HPDE6-E6E7 (cell line): Measurements from ENCODE around the gene SKOR1.

Experiments
- DNase-seq: peaks from one replicate; pipeline ENCODE4 v3.0.0; 2011; ENCODE audit warnings: missing footprints; ENCODE audit errors: extremely low spot score

The SKOR1 gene

GRCh38 chr15:67852418-67852817 lies 27.1 kb downstream of the SKOR1 start:
- no peak for DNase-seq

- DNase-seq, result no peak
These were observed 28.1 kb downstream of the SKOR1 start for GRCh38 chr15:67853454-67853853.

- no peak for DNase-seq
These were observed 29.0 kb downstream of the SKOR1 start for GRCh38 chr15:67854358-67854757.

- DNase-seq, result no peak
These were observed 30.5 kb downstream of the SKOR1 start for GRCh38 chr15:67855842-67856241.

DNA sequence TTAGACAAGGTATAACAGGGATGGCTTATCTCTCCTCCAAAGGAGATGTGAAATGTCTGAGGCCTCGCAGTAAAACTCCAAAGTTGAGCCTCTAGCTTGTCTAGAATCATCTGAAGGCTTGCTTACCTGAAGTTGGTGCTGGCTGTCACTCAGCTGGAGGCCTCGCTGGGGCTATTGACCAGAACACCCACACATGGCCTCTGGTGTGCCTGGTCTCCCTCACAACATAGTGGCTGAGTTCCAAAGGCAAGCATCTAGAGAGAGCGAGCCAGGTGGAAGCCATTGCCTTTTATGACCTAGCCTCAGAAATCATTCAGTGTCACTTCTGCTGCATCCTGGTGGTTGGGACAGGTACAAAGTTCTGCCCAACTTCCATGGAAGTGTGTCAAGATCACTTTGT lies 31.9 kb downstream of the SKOR1 start:
- no peak for DNase-seq

- DNase-seq, result no peak
These were observed 34.1 kb downstream of the SKOR1 start for GRCh38 chr15:67859331-67859946.

GRCh38 chr15:67861983-67862382 lies 36.7 kb downstream of the SKOR1 start:
- DNase-seq, result no peak

GRCh38 chr15:67862750-67863441 lies 37.6 kb downstream of the SKOR1 start:
- no peak for DNase-seq

DNA sequence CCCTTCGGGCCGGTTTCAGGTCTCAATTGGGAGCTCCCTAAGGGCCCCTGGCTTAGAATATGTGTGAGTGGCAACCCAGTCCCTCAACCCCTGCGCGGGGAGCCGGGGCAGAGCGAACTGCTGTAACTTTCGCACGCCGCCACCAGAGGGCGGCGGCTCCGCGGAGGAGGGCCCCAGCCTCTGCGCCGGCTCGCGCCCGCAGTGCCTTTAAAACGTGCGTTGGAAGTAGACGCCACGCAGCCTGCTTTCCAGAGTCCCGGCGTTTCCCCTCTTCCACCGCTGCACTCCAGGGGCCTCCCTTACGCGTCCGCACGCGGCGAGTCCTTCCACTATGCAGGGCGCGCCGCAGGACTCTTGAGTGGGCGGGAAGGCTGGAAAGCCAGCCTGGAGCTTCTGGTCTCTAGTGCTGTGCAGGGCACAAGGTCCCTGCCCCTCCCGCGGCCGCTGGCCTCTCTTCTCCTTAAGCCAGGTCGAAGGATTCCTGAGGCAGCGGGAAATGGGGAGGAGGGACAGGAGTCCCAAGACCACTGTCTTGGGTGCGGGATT lies 38.2 kb downstream of the SKOR1 start:
- DNase-seq, result peak; percentile 62

DNA sequence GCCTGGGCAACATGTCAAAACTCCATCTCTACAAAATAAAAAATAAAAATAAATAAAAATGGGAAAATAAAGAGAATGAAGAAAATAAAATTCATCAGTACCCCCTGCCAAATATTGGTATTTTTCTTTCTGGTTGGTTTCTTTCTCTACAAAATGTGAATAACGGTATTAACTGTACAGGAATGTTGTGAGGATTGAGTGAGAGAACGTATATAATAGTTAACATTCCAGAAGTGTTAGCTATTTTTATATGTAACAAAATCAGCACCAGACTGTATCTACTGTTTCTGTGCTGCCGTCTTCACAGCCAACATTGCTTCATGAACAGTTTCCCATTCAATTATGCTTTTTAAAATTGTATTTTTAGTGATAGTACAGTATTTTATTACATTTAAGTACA lies 40.0 kb downstream of the SKOR1 start:
- DNase-seq, result no peak

- DNase-seq, result no peak
These were observed 40.5 kb downstream of the SKOR1 start for GRCh38 chr15:67865766-67866165.

DNA sequence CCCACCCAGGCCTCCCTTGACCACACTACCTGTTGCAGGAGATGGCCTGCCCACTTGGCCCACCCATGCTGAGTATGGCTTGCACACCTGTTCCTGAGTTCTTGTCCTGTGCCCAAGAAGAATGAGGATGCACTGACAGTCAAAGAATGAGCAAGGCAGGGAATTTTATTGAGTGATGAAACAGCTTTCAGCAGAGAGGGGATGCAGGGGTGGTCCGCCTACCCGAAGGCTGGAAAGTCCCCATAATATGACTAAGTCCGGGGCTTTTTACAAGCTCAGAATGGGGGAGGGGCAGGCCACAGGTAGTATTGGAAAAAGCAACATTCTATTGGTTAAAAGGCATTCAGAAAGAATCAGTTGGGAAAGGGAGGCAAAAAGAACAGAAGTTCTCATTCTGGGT lies 44.4 kb downstream of the SKOR1 start:
- no peak for DNase-seq

DNA sequence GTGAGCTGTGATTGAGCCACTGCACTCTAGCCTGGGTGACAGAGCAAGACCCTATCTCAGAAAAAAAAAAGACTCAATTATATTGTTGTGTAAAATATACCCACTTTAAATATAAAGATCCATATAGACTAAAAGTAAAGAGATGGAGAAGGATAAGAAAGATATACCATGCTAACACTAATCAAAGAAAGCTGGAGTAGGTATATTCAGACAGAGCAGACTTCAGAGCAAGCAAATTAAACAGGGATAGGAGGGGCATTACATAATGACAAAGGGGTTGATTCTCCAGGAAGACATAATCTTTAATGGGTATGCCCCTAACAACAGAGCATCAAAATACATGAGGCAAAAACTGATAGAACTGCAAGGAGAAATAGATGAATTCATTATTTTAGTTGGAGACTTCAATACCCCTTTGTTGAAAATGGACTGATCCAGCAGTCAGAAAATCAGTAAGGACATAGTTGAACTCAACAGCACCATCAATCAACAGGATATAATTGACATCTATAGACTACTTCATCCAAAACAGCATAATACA lies 45.6 kb downstream of the SKOR1 start:
- no peak for DNase-seq

DNA sequence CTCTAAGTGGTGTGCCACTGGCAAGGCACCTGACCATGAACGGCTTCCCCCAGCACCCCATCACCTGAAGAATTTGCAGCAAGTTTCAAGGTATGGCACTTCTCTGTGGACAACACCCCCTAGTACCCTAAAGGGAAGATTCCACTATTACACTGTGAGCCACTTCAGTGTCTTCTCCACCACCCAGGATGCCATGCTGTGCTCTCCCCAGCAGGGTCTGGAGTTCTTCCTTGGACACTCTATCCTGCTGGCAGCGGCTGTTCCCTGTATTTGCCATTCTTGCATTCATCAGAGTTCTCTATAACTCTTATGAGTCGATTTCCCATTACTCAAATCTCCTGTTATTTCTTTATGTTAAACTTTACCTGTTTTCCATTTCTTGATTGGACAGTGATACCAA lies 48.5 kb downstream of the SKOR1 start:
- no peak for DNase-seq

GRCh38 chr15:67878712-67879206 lies 53.5 kb downstream of the SKOR1 start:
- no peak for DNase-seq

GRCh38 chr15:67879440-67880129 lies 54.3 kb downstream of the SKOR1 start:
- DNase-seq, result no peak

GRCh38 chr15:67880651-67881182 lies 55.4 kb downstream of the SKOR1 start:
- no peak for DNase-seq

DNA sequence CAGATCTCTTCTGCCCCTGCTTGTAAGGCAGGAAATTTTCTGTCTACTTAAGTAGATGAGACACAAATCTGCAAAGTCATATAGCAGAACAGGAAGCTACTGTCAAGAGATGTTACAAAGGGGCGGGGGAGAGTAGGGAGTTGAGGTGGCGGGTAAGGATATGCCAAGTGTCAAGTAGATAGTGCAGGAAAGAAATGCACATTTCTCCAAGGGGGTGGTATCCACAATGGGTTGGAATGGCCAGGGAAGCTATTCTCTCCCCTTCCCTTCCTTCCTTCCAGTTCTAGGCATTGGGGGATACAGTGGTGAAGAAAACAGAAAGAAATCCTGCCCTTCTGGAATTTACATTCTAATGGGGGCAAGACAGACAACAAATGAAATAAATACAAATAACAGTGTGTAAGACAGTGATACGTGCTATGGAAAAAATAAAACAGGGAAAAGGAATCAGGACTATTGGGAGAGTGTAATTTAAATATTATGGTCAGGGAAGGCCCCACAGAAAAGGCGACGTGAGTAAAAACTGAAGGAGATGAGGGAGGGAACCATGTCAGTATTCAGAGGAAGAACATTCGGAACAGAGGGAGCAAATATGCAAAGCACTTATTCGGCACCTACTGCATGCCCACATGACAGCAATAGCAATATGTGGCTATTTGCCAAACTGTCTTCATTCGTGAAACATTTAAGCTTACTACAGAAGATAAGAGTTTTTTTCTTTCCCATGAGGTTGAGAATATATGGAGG lies 57.4 kb downstream of the SKOR1 start:
- no peak for DNase-seq

GRCh38 chr15:67883234-67883773 lies 58.0 kb downstream of the SKOR1 start:
- DNase-seq, result no peak

DNA sequence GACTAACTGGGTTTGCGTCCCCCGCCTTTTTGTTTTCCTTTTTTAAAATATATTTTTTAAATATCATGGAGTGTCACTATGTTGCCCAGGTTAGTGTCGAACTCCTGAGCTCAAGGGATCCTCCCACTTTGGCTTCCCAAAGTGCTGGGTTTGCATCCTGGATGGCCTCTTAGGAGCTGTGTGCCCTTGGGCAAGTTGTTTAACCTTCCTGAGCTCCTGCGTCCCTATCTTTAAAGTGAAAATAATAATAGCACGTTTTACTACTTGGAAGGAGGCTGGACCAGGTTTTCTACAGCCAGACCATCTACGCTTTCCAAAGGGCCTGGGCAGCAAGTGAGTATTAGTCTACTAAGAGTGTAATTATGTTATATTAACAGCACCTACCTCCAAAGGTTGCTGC lies 58.7 kb downstream of the SKOR1 start:
- no peak for DNase-seq
